ENCODE data around the gene MCF2L.

The MCF2L gene

DNA sequence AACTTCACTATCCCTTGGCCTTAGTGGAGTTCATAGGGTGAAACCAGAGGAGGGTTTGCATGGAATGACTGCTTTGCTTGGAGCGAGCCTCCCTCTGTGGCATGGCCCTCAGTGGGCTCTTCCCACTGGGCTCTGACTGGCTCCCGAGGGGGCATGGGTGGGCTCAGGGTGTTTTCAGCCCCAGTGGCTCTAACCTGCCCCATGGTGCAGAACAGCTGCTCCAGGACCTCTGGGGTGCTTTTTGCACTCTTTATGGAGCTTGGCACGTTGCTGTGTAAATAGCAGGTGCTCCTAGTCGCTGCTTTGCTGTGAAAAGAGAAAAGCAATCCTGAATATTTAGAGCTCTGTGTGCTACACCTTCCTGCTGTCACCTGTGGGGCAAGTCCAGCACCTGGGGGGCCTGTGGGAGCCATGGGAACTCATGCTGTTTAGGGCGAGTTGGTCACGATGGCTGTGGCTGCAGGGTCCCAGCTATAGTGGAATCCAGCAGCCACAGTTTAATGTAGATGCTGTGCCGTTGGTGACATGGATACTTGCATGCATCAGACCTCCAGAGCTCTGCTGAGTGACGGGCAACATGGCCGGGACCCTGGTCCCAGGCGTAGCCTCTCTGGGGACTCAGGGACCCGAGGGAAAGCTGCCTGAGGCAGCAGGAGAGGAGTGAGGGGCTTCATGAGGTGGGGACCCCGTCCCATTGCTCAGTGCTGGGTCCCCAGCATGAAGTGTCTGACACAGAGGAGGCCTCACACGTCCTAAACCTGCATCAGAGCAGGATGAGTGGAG is 14.3 kb upstream of the MCF2L start:
- in situ Hi-C loops (cut with HindIII; ENCODE audit: low pct_unique_long_range_greater_than_20kb, low sequenced_read_pairs) = no loop called here
- TF ChIP-seq JUND (IDR thresholded peaks at IDR 0.05; ENCODE audit: low read depth) = no peak
- DNase-seq (ENCODE audit: low read depth in 1 of 2, low spot score in 1 of 2) = no peak

- in situ Hi-C loops (cut with HindIII; ENCODE audit: low pct_unique_long_range_greater_than_20kb, low sequenced_read_pairs) = no loop called here
- TF ChIP-seq JUND (IDR thresholded peaks at IDR 0.05; ENCODE audit: low read depth) = no peak
- DNase-seq (ENCODE audit: low read depth in 1 of 2, low spot score in 1 of 2) = no peak
Observed at GRCh38 chr13:112955271-112955937, 13.6 kb upstream of the MCF2L start.

- no peak for TF ChIP-seq JUND (IDR thresholded peaks at IDR 0.05; ENCODE audit: low read depth)
- DNase-seq (ENCODE audit: low read depth in 1 of 2, low spot score in 1 of 2) = no peak
- in situ Hi-C loops (cut with HindIII; ENCODE audit: low pct_unique_long_range_greater_than_20kb, low sequenced_read_pairs) = no loop called here
Observed at GRCh38 chr13:112955956-112956355, 13.1 kb upstream of the MCF2L start.

- no peak for DNase-seq (ENCODE audit: low read depth in 1 of 2, low spot score in 1 of 2)
- in situ Hi-C loops (cut with HindIII; ENCODE audit: low pct_unique_long_range_greater_than_20kb, low sequenced_read_pairs) = no loop called here
- TF ChIP-seq JUND (IDR thresholded peaks at IDR 0.05; ENCODE audit: low read depth) = no peak
Observed at GRCh38 chr13:112956571-112957294, 12.3 kb upstream of the MCF2L start.

DNA sequence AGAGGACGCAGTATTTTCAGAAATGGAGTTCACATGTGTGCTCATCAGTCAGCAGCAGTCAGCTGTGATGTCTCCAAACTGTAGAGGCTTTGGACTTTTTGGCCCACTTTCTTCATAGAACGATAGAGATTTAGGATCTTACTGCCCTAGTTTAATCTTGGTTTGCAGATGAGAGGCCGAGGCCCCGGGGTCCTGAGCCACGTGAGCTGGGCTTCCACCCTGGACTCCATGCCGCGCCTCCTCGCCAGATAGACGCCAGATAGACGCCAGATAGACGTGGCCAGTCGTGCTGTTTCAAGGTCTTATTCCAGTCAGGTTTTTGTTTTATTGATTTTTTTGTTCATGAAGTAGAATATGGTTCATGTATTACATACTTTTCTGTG is 11.7 kb upstream of the MCF2L start:
- TF ChIP-seq JUND (IDR thresholded peaks at IDR 0.05; ENCODE audit: low read depth) = no peak
- in situ Hi-C loops (cut with HindIII; ENCODE audit: low pct_unique_long_range_greater_than_20kb, low sequenced_read_pairs) = no loop called here
- DNase-seq (ENCODE audit: low read depth in 1 of 2, low spot score in 1 of 2) = no peak

GRCh38 chr13:112958127-112958989 is 10.7 kb upstream of the MCF2L start:
- TF ChIP-seq JUND (IDR thresholded peaks at IDR 0.05; ENCODE audit: low read depth) = no peak
- in situ Hi-C loops (cut with HindIII; ENCODE audit: low pct_unique_long_range_greater_than_20kb, low sequenced_read_pairs) = no loop called here
- DNase-seq (ENCODE audit: low read depth in 1 of 2, low spot score in 1 of 2) = no peak

GRCh38 chr13:112959206-112959605 is 9.8 kb upstream of the MCF2L start:
- TF ChIP-seq JUND (IDR thresholded peaks at IDR 0.05; ENCODE audit: low read depth) = no peak
- no peak for DNase-seq (ENCODE audit: low read depth in 1 of 2, low spot score in 1 of 2)
- in situ Hi-C loops (cut with HindIII; ENCODE audit: low pct_unique_long_range_greater_than_20kb, low sequenced_read_pairs) = no loop called here

- in situ Hi-C loops (cut with HindIII; ENCODE audit: low pct_unique_long_range_greater_than_20kb, low sequenced_read_pairs) = no loop called here
Observed at GRCh38 chr13:112959701-112960542, 9.1 kb upstream of the MCF2L start.

DNA sequence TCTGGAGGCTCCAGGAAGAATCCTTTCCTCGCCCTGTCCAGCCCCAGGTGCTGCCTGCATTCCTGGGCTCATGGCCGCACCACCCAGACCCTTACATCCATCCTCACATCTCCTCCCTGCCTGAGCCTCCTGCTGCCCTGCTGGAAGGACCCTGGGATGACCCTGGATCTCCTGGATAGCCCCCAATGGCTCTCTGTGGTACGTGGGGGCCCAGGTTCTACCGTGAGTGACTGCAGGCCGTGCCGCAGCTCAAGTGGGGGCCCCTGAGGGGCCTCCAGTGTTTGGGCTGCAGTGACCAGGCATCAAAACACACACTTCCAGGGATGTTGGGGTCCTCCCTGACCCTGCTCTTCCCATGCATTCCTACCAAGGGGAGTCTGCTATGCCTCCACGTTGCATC is 8.3 kb upstream of the MCF2L start:
- in situ Hi-C loops (cut with HindIII; ENCODE audit: low pct_unique_long_range_greater_than_20kb, low sequenced_read_pairs) = no loop called here
- no peak for TF ChIP-seq JUND (IDR thresholded peaks at IDR 0.05; ENCODE audit: low read depth)
- no peak for DNase-seq (ENCODE audit: low read depth in 1 of 2, low spot score in 1 of 2)

More at GRCh38 chr13:112959701-112960542, 9.1 kb upstream of the MCF2L start:
- DNase-seq (ENCODE audit: low read depth in 1 of 2, low spot score in 1 of 2) = no peak
- TF ChIP-seq JUND (IDR thresholded peaks at IDR 0.05; ENCODE audit: low read depth) = no peak

DNA sequence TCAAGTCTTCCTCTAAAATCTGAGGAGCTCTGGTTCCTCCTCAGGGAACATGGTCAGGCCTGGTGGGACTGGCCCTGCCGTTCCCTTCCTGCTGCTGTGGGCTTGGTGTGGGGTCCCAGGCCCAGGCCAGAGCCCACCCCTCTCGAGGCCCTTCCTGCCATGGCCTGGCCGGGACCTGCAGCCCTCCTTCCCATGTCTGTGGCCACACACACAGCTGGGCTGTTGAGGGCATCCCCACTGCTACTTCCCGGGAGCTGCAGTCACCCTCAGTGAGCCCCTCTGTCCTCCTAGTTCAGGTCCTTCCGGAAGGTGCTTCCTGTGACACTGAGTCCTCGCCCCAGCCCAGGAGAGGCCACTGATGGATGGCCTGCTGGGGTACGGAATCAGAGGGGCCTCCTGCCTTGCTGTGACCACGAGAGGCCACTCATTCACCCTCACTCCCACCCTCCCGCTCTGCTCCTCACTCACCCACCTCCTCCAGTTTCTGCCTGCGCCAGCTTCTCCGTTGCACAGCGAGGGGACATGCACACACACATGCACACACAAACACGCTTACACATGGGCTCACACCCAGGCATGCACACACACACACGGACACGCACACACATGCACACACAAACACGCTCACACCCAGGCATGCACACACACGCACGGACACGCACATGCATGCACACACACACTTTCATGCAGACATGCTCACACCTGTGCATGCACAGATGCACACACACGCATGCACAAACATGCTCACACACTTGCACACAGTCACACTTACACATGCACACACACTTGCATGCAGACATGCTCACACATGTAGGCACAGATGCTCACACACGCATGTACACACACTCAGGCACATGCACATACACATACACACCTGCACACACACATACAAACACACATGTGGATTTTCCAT is 7.3 kb upstream of the MCF2L start:
- no peak for DNase-seq (ENCODE audit: low read depth in 1 of 2, low spot score in 1 of 2)
- in situ Hi-C loops (cut with HindIII; ENCODE audit: low pct_unique_long_range_greater_than_20kb, low sequenced_read_pairs) = no loop called here
- no peak for TF ChIP-seq JUND (IDR thresholded peaks at IDR 0.05; ENCODE audit: low read depth)

DNA sequence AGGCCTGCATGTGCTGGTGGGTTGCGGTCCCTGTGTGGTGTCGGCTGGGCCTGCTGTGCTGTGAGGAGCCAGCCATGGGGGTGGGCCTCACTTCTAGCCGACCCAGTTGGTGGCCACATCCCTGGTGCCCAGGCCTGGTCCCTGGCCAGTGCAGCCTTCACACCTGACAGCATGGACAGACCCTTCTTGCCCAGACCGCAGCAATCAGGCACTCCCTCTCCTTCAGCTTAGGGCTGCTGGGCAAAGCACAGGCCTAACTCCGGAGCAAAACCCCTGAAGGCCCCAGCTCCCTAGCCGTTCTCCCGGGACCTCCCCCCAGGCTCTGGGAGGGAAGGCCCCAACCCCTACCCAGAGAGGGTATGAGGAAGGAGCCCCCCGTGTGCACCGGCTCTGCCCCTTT is 6.6 kb upstream of the MCF2L start:
- no peak for TF ChIP-seq JUND (IDR thresholded peaks at IDR 0.05; ENCODE audit: low read depth)
- DNase-seq (ENCODE audit: low read depth in 1 of 2, low spot score in 1 of 2) = no peak
- in situ Hi-C loops (cut with HindIII; ENCODE audit: low pct_unique_long_range_greater_than_20kb, low sequenced_read_pairs) = no loop called here

All from T47D (cell line).